HCT116 (cell line): ENCODE measurements around the gene ECT2.

Source experiments
- EGR1 ChIP-seq: IDR thresholded peaks from 2 replicates; pipeline ENCODE4 v1.6.1; 2012; ENCODE audit warnings: low read depth
- EZH2 ChIP-seq: fragments of 200-600 bp; sonication (generic); IDR thresholded peaks from 2 replicates; pipeline ENCODE4 v1.6.1; 2017; ENCODE audit warnings: antibody characterized with exemption, mixed run types
- POLR2A ChIP-seq: IDR thresholded peaks from 2 replicates; pipeline ENCODE4 v1.7.0; 2011; ENCODE audit warnings: borderline replicate concordance; ENCODE audit not compliant: insufficient read depth, insufficient read length; ENCODE audit errors: extremely low read depth
- ZNF274 ChIP-seq: fragments of 200-500 bp; sonication (Bioruptor generic); IDR thresholded peaks from 2 replicates; pipeline ENCODE4 v1.6.1; 2014; ENCODE audit warnings: mild to moderate bottlenecking, low read depth, low read length, inconsistent platforms
- TF ChIP-seq, protein P1 (sequence below), 3 experiments: fragments of 200-600 bp in 1 of 3; sonication (generic) in 1 of 3; IDR thresholded peaks in 2 of 3; conservative IDR thresholded peaks in 1 of 3; 2 replicates each; pipeline ENCODE4 v1.5.1; 2012 to 2017; ENCODE audit warnings: low read depth in 2 of 3, low read length in 2 of 3, antibody characterized with exemption in 1 of 3, borderline replicate concordance in 1 of 3, control low read depth in 1 of 3, mild to moderate bottlenecking in 1 of 3, mixed read lengths in 1 of 3, mixed run types in 1 of 3, moderate library complexity in 1 of 3; ENCODE audit not compliant: insufficient read depth in 1 of 3

DNA sequence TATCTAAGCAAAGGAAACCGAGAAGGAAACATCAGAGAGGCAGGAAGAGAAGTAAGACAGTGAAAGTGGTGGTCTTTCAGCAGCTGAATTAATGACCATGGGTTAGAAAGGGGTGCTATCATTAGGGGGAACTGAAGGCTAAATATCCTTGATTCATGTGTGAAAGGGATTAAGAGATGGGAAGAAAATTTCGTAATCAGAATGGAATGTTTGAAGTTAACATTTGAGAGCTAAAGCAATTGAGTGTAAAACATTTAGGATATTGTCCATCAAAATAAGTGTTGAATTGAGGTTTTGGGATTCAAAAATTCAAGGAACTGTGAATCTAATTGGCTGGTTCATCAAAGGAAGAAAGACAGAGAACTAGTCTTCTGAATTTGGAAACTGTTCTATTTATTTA is 4.1 kb upstream of the ECT2 start:
- TF ChIP-seq, protein P1, sequence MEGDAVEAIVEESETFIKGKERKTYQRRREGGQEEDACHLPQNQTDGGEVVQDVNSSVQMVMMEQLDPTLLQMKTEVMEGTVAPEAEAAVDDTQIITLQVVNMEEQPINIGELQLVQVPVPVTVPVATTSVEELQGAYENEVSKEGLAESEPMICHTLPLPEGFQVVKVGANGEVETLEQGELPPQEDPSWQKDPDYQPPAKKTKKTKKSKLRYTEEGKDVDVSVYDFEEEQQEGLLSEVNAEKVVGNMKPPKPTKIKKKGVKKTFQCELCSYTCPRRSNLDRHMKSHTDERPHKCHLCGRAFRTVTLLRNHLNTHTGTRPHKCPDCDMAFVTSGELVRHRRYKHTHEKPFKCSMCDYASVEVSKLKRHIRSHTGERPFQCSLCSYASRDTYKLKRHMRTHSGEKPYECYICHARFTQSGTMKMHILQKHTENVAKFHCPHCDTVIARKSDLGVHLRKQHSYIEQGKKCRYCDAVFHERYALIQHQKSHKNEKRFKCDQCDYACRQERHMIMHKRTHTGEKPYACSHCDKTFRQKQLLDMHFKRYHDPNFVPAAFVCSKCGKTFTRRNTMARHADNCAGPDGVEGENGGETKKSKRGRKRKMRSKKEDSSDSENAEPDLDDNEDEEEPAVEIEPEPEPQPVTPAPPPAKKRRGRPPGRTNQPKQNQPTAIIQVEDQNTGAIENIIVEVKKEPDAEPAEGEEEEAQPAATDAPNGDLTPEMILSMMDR (IDR thresholded peaks at IDR 0.05 in 2 of 3, conservative IDR thresholded peaks at IDR 0.05 in 1 of 3; ENCODE audit: borderline replicate concordance in 1 of 3, insufficient read depth in 1 of 3, low read depth in 2 of 3, low read length in 2 of 3): no peak
- TF ChIP-seq EGR1 (no peak), EZH2 (no peak), ZNF274 (no peak), POLR2A (no peak)
